Hematopoietic multipotent progenitor cell treated with erythropoietin and hydrocortisone succinate and interleukin-3 and kit ligand, for 8 days (in vitro differentiated cells): ENCODE results near the gene RFC5.
"Not testable (repeated sequence)": the region's sequence is repeated elsewhere in the genome, so short reads cannot be mapped to it uniquely, and the experiment has no call there.

Experiments
- DNase-seq: peaks from one replicate; pipeline ENCODE4 v3.0.0-alpha.2; 2015

The RFC5 gene

GRCh38 chr12:118015944-118016343, 559 bp upstream of the RFC5 start:
- DNase-seq: no peak

- no peak for DNase-seq
Observed at GRCh38 chr12:118017926-118018325, 1.4 kb downstream of the RFC5 start.

GRCh38 chr12:118020036-118020435, 3.5 kb downstream of the RFC5 start:
- DNase-seq: no peak

GRCh38 chr12:118022097-118022727, 5.7 kb downstream of the RFC5 start:
- not testable (repeated sequence) for DNase-seq

- DNase-seq: no peak
Observed at GRCh38 chr12:118022728-118023109, 6.2 kb downstream of the RFC5 start.

- DNase-seq: no peak
Observed at GRCh38 chr12:118023301-118023860, 6.9 kb downstream of the RFC5 start.

GRCh38 chr12:118025168-118025567, 8.7 kb downstream of the RFC5 start:
- no peak for DNase-seq

GRCh38 chr12:118029166-118029565, 12.7 kb downstream of the RFC5 start:
- no peak for DNase-seq

GRCh38 chr12:118032188-118032587, 15.7 kb downstream of the RFC5 start:
- DNase-seq: no peak

- no peak for DNase-seq
Observed at GRCh38 chr12:118033323-118033722, 16.8 kb downstream of the RFC5 start.

GRCh38 chr12:118033902-118034301, 17.4 kb downstream of the RFC5 start:
- DNase-seq: no peak

- no peak for DNase-seq
Observed at GRCh38 chr12:118034429-118035189, 18.1 kb downstream of the RFC5 start.

GRCh38 chr12:118035190-118036041, 18.9 kb downstream of the RFC5 start:
- no peak for DNase-seq

GRCh38 chr12:118036672-118037411, 20.3 kb downstream of the RFC5 start:
- DNase-seq: no peak

GRCh38 chr12:118038137-118038536, 21.6 kb downstream of the RFC5 start:
- no peak for DNase-seq

GRCh38 chr12:118042091-118042490, 25.6 kb downstream of the RFC5 start:
- no peak for DNase-seq

- no peak for DNase-seq
Observed at GRCh38 chr12:118044075-118044474, 27.6 kb downstream of the RFC5 start.

- no peak for DNase-seq
Observed at GRCh38 chr12:118044577-118044976, 28.1 kb downstream of the RFC5 start.

GRCh38 chr12:118046430-118046829, 29.9 kb downstream of the RFC5 start:
- DNase-seq: no peak

- DNase-seq: no peak
Observed at GRCh38 chr12:118050972-118051910, 34.7 kb downstream of the RFC5 start.

GRCh38 chr12:118052324-118053070, 36.0 kb downstream of the RFC5 start:
- DNase-seq: no peak
